Type B pancreatic cell (in vitro differentiated cells): ENCODE results near the gene HEMGN. TPM values are rescaled to one million over a fixed set of nuclear protein-coding genes. Genes with fewer than 3 reads are reported as not detected.

Experiments used
- DNase-seq: peaks from one replicate; pipeline ENCODE4 v3.0.0; 2021; ENCODE audit warnings: mixed read lengths; ENCODE audit not compliant: unreplicated experiment; ENCODE audit errors: extremely low spot score
- H3K27ac Mint-ChIP-seq: 2 replicates; pipeline ENCODE4 v1.8.0; 2021; ENCODE audit warnings: mild to moderate bottlenecking, mixed read lengths
- H3K27me3 Mint-ChIP-seq: 2 replicates; pipeline ENCODE4 v1.8.0; 2021; ENCODE audit warnings: mixed read lengths
- H3K36me3 Mint-ChIP-seq: 2 replicates; pipeline ENCODE4 v1.8.0; 2021; ENCODE audit warnings: mixed read lengths
- H3K4me1 Mint-ChIP-seq: one replicate; pipeline ENCODE4 v1.8.0; 2021; ENCODE audit warnings: mixed read lengths; ENCODE audit not compliant: unreplicated experiment
- H3K4me3 Mint-ChIP-seq: 2 replicates; pipeline ENCODE4 v1.8.0; 2021; ENCODE audit warnings: mild to moderate bottlenecking, mixed read lengths
- H3K9me3 Mint-ChIP-seq: 2 replicates; pipeline ENCODE4 v1.8.0; 2021; ENCODE audit warnings: mixed read lengths
- CTCF ChIP-seq: fragments of 200-600 bp; sonication (generic); conservative IDR thresholded peaks from 2 replicates; pipeline ENCODE4 v1.5.0; 2021; ENCODE audit warnings: antibody characterized with exemption, mild to moderate bottlenecking
- total RNA-seq: library from RNA; stranded (reverse); gene quantifications from 2 replicates; pipeline ENCODE4 v1.2.1, GENCODE V29; 2021; ENCODE audit warnings: low replicate concordance

The HEMGN gene
- total RNA-seq, 1 donor from 2014 or later = not detected

- Mint-ChIP-seq H3K27ac (no peak overlapping the region), H3K27me3 (peaks cover 10% of the 10 kb centered on the region), H3K9me3 (peaks cover 5% of the 10 kb centered on the region), H3K4me1 (peaks cover 16% of the 10 kb centered on the region), H3K4me3 (no peak overlapping the region), H3K36me3 (peaks cover 22% of the 10 kb centered on the region)
- DNase-seq = no peak
- TF ChIP-seq CTCF = no peak
Observed at GRCh38 chr9:97918611-97919010, 19.4 kb downstream of the HEMGN start.

- DNase-seq = no peak
- no peak for TF ChIP-seq CTCF
- H3K4me3 Mint-ChIP-seq = no peak overlapping the region
- H3K4me1 Mint-ChIP-seq = peaks cover 5% of the 10 kb centered on the region
- H3K27ac Mint-ChIP-seq = no peak overlapping the region
- H3K27me3 Mint-ChIP-seq = no peaks in the 10 kb centered on the region
- peaks cover 29% of the 10 kb centered on the region for H3K36me3 Mint-ChIP-seq
- no peaks in the 10 kb centered on the region for H3K9me3 Mint-ChIP-seq
Observed at GRCh38 chr9:97911970-97912369, 26.0 kb downstream of the HEMGN start.

GRCh38 chr9:97911528-97911927 is 26.4 kb downstream of the HEMGN start:
- Mint-ChIP-seq H3K27me3 (no peaks in the 10 kb centered on the region), H3K4me3 (no peak overlapping the region), H3K9me3 (no peaks in the 10 kb centered on the region), H3K4me1 (peaks cover 5% of the 10 kb centered on the region), H3K27ac (no peak overlapping the region), H3K36me3 (peaks cover 27% of the 10 kb centered on the region)
- no peak for DNase-seq
- no peak for TF ChIP-seq CTCF

GRCh38 chr9:97910357-97910756 is 27.6 kb downstream of the HEMGN start:
- H3K9me3 Mint-ChIP-seq = no peaks in the 10 kb centered on the region
- no peak for TF ChIP-seq CTCF
- peak overlapping the region; percentile 88 for H3K27ac Mint-ChIP-seq
- H3K36me3 Mint-ChIP-seq = peaks cover 28% of the 10 kb centered on the region
- peaks cover 5% of the 10 kb centered on the region for H3K4me1 Mint-ChIP-seq
- no peaks in the 10 kb centered on the region for H3K27me3 Mint-ChIP-seq
- peak overlapping the region; percentile 54 for H3K4me3 Mint-ChIP-seq
- no peak for DNase-seq

GRCh38 chr9:97908705-97909104 is 29.3 kb downstream of the HEMGN start:
- no peak for DNase-seq
- Mint-ChIP-seq H3K27ac (no peak overlapping the region), H3K9me3 (no peaks in the 10 kb centered on the region), H3K36me3 (peaks cover 30% of the 10 kb centered on the region), H3K4me1 (peaks cover 5% of the 10 kb centered on the region), H3K27me3 (no peaks in the 10 kb centered on the region), H3K4me3 (no peak overlapping the region)
- TF ChIP-seq CTCF = no peak

GRCh38 chr9:97907632-97908031 is 30.3 kb downstream of the HEMGN start:
- DNase-seq = no peak
- H3K4me3 Mint-ChIP-seq = no peak overlapping the region
- H3K27me3 Mint-ChIP-seq = no peaks in the 10 kb centered on the region
- no peaks in the 10 kb centered on the region for H3K9me3 Mint-ChIP-seq
- H3K4me1 Mint-ChIP-seq = peaks cover 5% of the 10 kb centered on the region
- no peak overlapping the region for H3K27ac Mint-ChIP-seq
- H3K36me3 Mint-ChIP-seq = peaks cover 33% of the 10 kb centered on the region
- no peak for TF ChIP-seq CTCF
